GM18951 (cell line): ENCODE data around the gene COL9A2.
A peak's percentile ranks its signal among the peaks of the same experiment; 100 is the strongest.

ENCODE experiments used
- POLR2A ChIP-seq: IDR thresholded peaks from 4 replicates; pipeline ENCODE4 v1.6.1; 2011; ENCODE audit warnings: mild to moderate bottlenecking; ENCODE audit not compliant: insufficient read length, insufficient read depth; ENCODE audit errors: extremely low read depth
- in situ Hi-C: fragments of 300-500 bp; cut with MboI; formaldehyde crosslinking; loops from one replicate; pipeline ENCODE4 v1.12.0; 2022; ENCODE audit warnings: low sequenced_read_pairs, mixed read lengths, inconsistent platforms; ENCODE audit not compliant: unreplicated experiment

The COL9A2 gene

DNA sequence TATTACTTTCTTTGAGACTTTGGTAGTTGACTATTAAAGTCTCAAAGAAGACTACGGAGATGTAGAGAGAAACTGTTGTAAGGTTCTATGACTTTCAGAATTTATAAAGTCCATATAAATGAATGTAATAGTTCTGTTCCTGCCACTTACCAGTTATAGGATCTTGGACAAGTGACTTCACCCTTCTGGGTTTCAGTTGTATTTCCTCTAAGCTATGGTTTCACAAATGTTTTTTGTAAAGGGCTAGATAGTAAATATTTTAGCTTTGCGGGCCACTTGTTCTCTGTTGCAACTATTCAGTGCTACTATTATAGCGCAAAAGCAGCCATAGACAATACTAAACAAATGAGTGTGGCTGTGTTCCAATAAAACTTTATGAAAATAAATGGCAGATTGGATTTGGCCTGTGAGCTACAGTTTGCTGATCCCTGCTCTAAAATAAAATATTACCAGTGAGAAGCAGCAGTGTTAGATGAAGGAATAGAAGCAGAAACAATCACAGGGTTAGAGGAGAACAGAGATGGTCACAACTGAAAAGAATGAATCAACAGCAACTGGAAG lies 44.4 kb downstream of the COL9A2 start:
- TF ChIP-seq POLR2A = no peak
- in situ Hi-C loops = no loop called here

DNA sequence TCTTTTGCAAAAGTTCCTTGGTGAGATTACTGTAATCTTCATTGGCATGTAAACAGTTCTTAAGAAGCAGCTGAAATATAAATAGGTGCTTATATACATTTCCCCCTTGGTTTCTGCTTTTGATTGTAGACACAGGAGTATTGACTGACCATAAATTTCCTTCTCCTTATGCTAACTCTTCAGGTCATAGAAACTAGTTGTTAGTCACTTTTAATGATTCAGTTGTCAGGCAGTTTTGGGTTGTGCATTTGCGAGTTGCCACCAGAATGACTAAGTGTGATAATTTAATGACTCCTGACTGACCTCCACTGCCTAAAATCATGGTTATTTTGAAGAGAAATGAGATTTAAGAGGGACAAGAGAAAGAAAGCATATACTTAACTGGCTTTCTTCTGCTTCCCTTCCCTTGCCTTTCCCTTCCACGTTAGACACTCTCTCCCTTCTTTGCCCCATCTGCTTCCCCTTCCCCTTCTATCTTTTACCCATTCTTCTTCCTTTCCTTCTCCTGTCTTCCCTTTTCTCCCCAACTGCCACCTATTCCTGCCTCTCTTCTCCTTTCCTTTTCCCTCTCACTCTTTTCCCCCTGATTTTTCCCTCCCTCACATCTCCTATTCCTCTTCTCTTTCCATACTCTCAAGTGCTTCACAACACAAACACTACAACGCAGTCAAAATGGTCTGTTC lies 46.8 kb downstream of the COL9A2 start:
- TF ChIP-seq POLR2A = no peak
- in situ Hi-C loops = no loop called here

GRCh38 chr1:40268211-40268610 lies 48.9 kb downstream of the COL9A2 start:
- no peak for TF ChIP-seq POLR2A
- in situ Hi-C loops = no loop called here

DNA sequence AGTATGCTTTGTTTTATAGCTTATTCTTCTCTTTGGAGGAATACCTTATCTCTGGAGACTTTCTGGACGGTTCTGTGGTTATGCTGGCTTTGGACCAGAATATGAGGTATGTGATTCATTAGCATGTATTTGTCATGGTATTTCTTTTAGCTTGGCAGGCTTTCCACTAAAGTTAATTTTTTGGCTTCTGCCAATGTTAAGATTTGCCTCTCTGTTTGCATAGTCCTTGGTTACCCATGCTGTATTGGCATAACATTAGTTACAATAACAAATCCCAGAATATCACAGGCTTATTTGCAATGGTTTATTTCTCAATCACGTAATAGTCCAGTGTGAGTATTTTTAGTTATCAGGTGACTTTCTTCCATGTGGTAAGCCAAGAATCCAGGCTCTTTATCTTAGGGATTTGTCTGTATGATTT lies 49.3 kb downstream of the COL9A2 start:
- in situ Hi-C loops = no loop called here
- TF ChIP-seq POLR2A = no peak

- in situ Hi-C loops = no loop called here
- no peak for TF ChIP-seq POLR2A
Observed at GRCh38 chr1:40266786-40267535, 50.1 kb downstream of the COL9A2 start.

DNA sequence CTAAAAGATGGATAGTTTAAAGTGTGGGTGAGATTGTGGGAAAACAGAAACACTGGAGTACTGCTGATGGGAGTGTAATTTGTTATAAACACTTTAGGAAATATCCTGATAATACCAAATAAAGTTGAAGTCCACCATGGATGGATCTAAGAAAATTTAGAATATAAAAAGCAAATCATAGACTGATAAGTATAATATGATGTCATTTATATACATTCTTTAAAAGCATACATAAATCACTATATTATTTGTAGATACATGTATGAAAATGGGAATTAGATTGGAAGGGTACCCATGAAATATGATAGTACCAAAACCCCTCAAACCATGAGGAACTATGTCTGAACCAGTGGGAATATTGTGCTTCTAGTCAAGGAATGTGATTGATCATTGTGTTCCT lies 51.2 kb downstream of the COL9A2 start:
- TF ChIP-seq POLR2A = no peak
- in situ Hi-C loops = no loop called here

- in situ Hi-C loops = no loop called here
- TF ChIP-seq POLR2A = no peak
Observed at GRCh38 chr1:40265298-40265697, 51.8 kb downstream of the COL9A2 start.

DNA sequence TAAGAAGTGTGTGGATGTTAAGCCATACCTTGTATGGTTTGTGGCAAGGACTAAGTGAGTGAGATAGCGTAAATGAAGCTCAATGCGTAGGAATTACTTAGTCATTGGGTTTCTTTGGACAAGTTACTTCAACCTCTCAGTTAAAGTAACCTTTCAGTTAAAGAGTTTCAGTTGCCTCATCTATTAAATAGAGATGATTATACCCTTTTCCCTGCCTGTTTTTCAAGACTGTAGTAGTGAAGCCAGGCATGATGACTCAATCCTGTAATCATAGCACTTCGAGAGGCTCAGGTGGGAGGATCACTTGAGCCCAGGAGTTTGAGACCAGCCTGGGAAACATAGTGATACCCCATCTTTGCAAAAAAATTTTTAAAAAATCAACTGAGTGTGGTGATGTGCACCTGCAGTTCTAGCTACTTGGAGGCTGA lies 52.7 kb downstream of the COL9A2 start:
- TF ChIP-seq POLR2A = no peak
- in situ Hi-C loops = no loop called here

GRCh38 chr1:40258445-40258769 lies 58.7 kb downstream of the COL9A2 start:
- no peak for TF ChIP-seq POLR2A
- in situ Hi-C loops = no loop called here

DNA sequence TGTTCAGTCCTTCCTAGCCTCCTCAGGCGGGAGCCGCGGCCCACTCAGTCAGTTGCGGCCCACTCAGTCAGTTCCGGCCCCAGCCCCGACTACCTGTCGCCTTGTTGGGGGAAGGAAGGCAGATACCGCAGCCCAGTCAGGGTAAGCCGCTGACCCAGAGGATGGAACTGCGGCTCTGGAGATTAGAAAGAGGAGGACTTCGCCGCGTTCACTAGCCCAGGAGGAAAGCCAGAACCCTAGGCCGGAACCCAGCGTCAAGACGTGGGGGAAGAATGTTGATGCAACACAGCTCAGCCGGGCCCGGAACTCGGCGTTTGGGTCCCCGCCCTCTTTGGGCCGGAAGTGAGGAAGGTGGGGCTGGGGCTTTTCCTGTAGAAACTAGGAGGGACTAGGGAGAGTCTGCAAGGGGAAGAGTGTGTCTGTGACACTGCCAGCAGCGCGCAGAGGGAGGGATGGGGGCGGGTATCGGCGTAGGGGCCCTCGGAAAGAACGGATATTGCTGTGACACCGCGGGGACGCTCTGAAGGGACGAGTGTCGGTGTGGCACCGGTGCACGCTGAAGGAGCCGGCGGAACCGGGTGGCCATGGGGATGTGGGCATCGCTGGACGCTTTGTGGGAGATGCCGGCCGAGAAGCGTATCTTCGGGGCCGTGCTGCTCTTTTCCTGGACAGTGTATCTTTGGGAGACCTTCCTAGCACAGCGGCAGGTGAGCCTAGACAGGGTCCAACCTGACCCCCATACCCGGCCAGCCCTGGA lies 59.2 kb downstream of the COL9A2 start, which contains the start of gene ZMPSTE24:
TSS of gene ZMPSTE24 (plus strand) at position 549 of the 757 bp plus-strand sequence. CDS start at position 585, 36 bp downstream.
- peak; percentile 78 for TF ChIP-seq POLR2A
- in situ Hi-C loops = no loop called here

DNA sequence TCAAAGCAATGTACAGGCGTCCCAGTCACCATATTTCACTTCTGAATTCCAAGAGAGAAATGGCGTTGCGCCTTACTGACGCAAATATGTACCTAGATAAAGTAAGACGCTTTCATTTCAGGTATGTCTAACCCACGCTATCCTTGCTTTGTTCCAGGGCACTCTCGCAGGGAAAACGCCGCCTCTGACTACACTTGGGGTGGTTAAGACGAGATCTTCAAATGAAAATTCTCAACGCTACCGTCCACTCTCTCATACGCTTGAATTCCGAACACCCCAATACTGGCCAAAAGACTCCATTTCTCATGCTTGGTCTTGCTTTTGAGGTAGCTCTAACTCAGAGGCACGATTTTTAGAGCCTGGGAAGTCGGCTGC lies 59.8 kb downstream of the COL9A2 start:
- in situ Hi-C loops = no loop called here
- no peak for TF ChIP-seq POLR2A

DNA sequence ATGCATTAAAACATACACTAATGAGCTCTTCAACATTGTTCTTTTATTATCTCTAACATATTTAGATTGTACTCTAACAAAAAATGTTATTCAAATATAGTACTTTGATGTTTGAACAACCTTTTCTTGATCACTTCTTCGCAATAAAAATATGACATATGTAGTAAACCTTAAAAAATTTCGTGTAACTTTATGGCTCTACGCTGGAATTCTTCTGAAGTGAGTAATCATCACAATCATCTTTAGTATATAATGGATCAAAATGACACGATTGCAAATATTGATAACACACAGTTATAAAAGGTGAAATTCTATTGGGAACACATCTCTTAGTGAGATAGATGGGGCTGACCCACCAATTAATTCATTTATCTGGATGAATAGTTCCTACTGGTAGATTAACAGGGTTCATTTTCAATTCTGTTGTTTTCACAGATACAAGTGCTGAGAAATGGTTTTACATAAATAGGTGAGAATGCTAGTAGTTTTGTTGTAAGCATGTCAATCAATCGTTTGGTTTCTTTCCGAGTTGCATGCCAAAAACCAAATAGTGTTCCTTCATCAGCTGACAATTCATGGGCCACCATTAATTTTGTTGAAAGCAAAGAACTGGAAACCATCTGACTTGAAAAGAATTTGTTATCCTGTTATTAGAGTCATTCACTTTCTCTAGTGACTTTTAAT lies 60.5 kb downstream of the COL9A2 start:
- in situ Hi-C loops = no loop called here
- no peak for TF ChIP-seq POLR2A

DNA sequence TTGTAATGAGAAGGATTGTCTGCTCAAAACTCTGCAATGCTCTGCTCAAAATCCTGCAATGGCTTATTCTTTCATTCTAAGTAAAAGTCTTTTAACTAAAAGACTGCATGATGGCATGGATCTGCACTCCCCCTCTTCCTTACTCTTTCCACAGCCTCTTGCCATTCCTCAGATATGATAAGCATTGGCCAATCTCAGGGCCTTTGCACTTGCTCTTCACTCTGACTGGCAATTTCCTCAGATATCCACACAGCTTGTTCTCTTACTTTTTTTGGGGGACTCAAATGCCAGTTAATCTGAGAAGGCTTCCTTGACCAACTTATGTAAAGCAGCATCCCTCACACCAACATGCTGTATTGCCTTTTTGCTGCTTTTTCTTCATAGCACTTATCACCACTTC lies 61.9 kb downstream of the COL9A2 start:
- TF ChIP-seq POLR2A = no peak
- in situ Hi-C loops = no loop called here

DNA sequence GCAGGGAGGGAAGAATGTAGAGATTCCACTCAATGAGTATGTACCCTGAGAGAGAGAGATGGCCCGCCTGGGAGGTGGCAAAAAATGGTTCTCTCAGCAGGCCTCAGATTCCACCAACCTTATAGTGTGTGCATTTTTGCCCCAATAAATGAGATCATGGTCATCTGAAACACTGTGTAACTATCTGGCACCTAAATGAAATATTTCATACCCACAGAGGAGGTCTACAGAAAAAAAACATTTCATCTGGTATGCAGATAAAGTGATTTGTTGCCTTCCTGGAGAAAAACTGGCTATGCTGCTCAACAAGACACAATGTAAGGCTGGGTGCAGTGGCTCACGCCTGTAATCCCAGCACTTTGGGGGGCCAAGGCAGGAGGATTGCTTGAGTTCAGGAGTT lies 64.5 kb downstream of the COL9A2 start:
- no peak for TF ChIP-seq POLR2A
- in situ Hi-C loops = no loop called here
